PFSK-1 (cell line): ENCODE data around the gene CHRNA1.

Experiments
- FOXP2 ChIP-seq: optimal IDR thresholded peaks from 2 replicates; pipeline ENCODE3; 2011; ENCODE audit warnings: borderline replicate concordance, control low read depth, inconsistent platforms; ENCODE audit not compliant: insufficient read depth; ENCODE audit errors: extremely low read length, extremely low read depth
- POLR2AphosphoS5 ChIP-seq: IDR thresholded peaks from 2 replicates; pipeline ENCODE4 v1.6.1; 2012; ENCODE audit warnings: low read depth, mild to moderate bottlenecking, control low read depth, low read length, moderate library complexity
- REST ChIP-seq, 2 experiments: IDR thresholded peaks; 2 replicates each; pipeline versions ENCODE4 v1.6.1 to v1.8.0; 2011 to 2012; ENCODE audit warnings: low read depth in 2 of 2, low read length in 2 of 2, control low read depth in 1 of 2, inconsistent platforms in 1 of 2, mild to moderate bottlenecking in 1 of 2, moderate library complexity in 1 of 2; ENCODE audit not compliant: insufficient read depth in 1 of 2
- SIN3A ChIP-seq: IDR thresholded peaks from 2 replicates; pipeline ENCODE4 v1.6.1; 2012; ENCODE audit warnings: mild to moderate bottlenecking, low read length, moderate library complexity, borderline replicate concordance; ENCODE audit not compliant: insufficient read depth
- TAF1 ChIP-seq: IDR thresholded peaks from 2 replicates; pipeline ENCODE4 v1.6.1; 2012; ENCODE audit warnings: low read length, control low read depth, borderline replicate concordance; ENCODE audit not compliant: insufficient read depth

Gene CHRNA1

GRCh38 chr2:174768557-174768956 lies 4.3 kb upstream of the CHRNA1 start:
- no peak for TF ChIP-seq FOXP2
- TF ChIP-seq TAF1, result no peak
- no peak for TF ChIP-seq SIN3A
- no peak for TF ChIP-seq POLR2AphosphoS5
- TF ChIP-seq REST (IDR thresholded peaks at IDR 0.05; ENCODE audit: insufficient read depth in 1 of 2, low read depth in 2 of 2, low read length in 2 of 2), result no peak

GRCh38 chr2:174766271-174766670 lies 2.0 kb upstream of the CHRNA1 start:
- no peak for TF ChIP-seq POLR2AphosphoS5
- no peak for TF ChIP-seq SIN3A
- TF ChIP-seq REST (IDR thresholded peaks at IDR 0.05; ENCODE audit: insufficient read depth in 1 of 2, low read depth in 2 of 2, low read length in 2 of 2), result no peak
- no peak for TF ChIP-seq FOXP2
- no peak for TF ChIP-seq TAF1

GRCh38 chr2:174765576-174765975 lies 1.3 kb upstream of the CHRNA1 start:
- TF ChIP-seq SIN3A (no peak), POLR2AphosphoS5 (no peak), FOXP2 (no peak), TAF1 (no peak), REST (IDR thresholded peaks at IDR 0.05; ENCODE audit: insufficient read depth in 1 of 2, low read depth in 2 of 2, low read length in 2 of 2) (no peak)

GRCh38 chr2:174763780-174764179 lies 492 bp downstream of the CHRNA1 start:
- no peak for TF ChIP-seq REST (IDR thresholded peaks at IDR 0.05; ENCODE audit: insufficient read depth in 1 of 2, low read depth in 2 of 2, low read length in 2 of 2)
- no peak for TF ChIP-seq FOXP2
- no peak for TF ChIP-seq POLR2AphosphoS5
- TF ChIP-seq TAF1, result no peak
- no peak for TF ChIP-seq SIN3A

GRCh38 chr2:174762464-174762863 lies 1.8 kb downstream of the CHRNA1 start:
- no peak for TF ChIP-seq FOXP2
- TF ChIP-seq POLR2AphosphoS5, result no peak
- TF ChIP-seq SIN3A, result no peak
